ENCODE measurements around the gene PARP12. TPM values are rescaled to one million over a fixed set of nuclear protein-coding genes. Genes with fewer than 3 reads are reported as not detected.

PARP12 gene
- total and polyA plus RNA-seq, 2 of the 8 experiments (the other 6 are each of a cell fraction or from before 2014, with no cell fraction given) = 9.0 to 21.5 TPM

- no peak overlapping the region for H2BK12ac ChIP-seq (ENCODE audit: low read depth, low read length)
- FAIRE-seq (no peak), DNase-seq (ENCODE audit: low read depth in 1 of 2, low spot score in 2 of 2) (no peak)
- no peaks in the 10 kb centered on the region for H3K36me3 ChIP-seq (ENCODE audit: control insufficient read depth in 2 of 4, insufficient read depth in 4 of 4, low read length in 3 of 4)
- no peak overlapping the region for H3K27ac ChIP-seq (ENCODE audit: low read depth, low read length)
- H2BK120ac ChIP-seq (replicated peaks; ENCODE audit: low read depth, low read length) = no peak overlapping the region
- H2AFZ ChIP-seq (ENCODE audit: low read length) = no peak overlapping the region
- H3K18ac ChIP-seq (ENCODE audit: extremely low read depth, low read length) = no peak overlapping the region
- H3K79me2 ChIP-seq (ENCODE audit: control insufficient read depth in 1 of 2, insufficient read depth in 2 of 2, low read length in 2 of 2) = no peaks in the 10 kb centered on the region
- no peak overlapping the region for H2BK20ac ChIP-seq (ENCODE audit: low read length)
- no peak overlapping the region for H3K4me2 ChIP-seq (ENCODE audit: insufficient read depth in 1 of 2, low read depth in 2 of 2, low read length in 2 of 2)
- no peaks in the 10 kb centered on the region for H3K9me3 ChIP-seq (ENCODE audit: insufficient read depth in 2 of 2, low read depth in 1 of 2, low read length in 1 of 2)
- no peak overlapping the region for H3K56ac ChIP-seq (replicated peaks; ENCODE audit: insufficient read length, low read depth, low read length)
- no peak overlapping the region for H3K4ac ChIP-seq (replicated peaks; ENCODE audit: insufficient read length, low read depth, low read length)
- CTCF ChIA-PET (ENCODE audit: partially characterized antibody) = interaction anchor here (0.7 to 1.9 kb wide), 3 partner anchors 9 to 224 kb away, joined by 3 to 7 read pairs (median 6); no protein-coding TSS in a partner anchor
- peaks cover 0 to 2% (median 0%) of the 10 kb centered on the region in 4 experiments; a peak in 1 of 7 replicates for H3K27me3 ChIP-seq (replicated peaks in 1 of 4; ENCODE audit: control insufficient read depth in 3 of 4, extremely low read depth in 1 of 4, insufficient read depth in 3 of 4, low read length in 3 of 4)
- no peak overlapping the region for H4K91ac ChIP-seq (replicated peaks; ENCODE audit: insufficient read length, low read length)
- no peak overlapping the region for H2BK15ac ChIP-seq (ENCODE audit: low read length)
- H2BK5ac ChIP-seq (ENCODE audit: low read depth, low read length) = no peak overlapping the region
- no peak overlapping the region for H3K9ac ChIP-seq (replicated peaks in 1 of 4; ENCODE audit: extremely low read depth in 1 of 4, low read depth in 3 of 4, low read length in 3 of 4)
- no peaks in the 10 kb centered on the region for H3K79me1 ChIP-seq (ENCODE audit: low read depth, low read length)
- WGBS, 2 experiments (ENCODE audit: extremely low coverage in 1 of 2, insufficient coverage in 1 of 2, insufficient read length in 1 of 2, insufficient replicate concordance in 2 of 2, low coverage in 1 of 2, low lambda C conversion rate in 2 of 2, missing lambda C conversion rate in 1 of 2) = 87% methylated on average over 4 of the region's 4 CpGs; no CpG with 5 or more reads in 1 of the 2 experiments
- no peak overlapping the region for H4K8ac ChIP-seq (ENCODE audit: extremely low read depth, insufficient read depth, low read length)
- H2AK5ac ChIP-seq (ENCODE audit: low read depth, low read length) = no peak overlapping the region
- POLR2A ChIA-PET (ENCODE audit: partially characterized antibody) = no interaction called here
- no peak overlapping the region for H3K14ac ChIP-seq (ENCODE audit: insufficient read length)
- H3K4me3 ChIP-seq (ENCODE audit: extremely low read depth in 1 of 4, insufficient read depth in 2 of 4, low read depth in 3 of 4, low read length in 4 of 4) = no peak overlapping the region
- H4K20me1 ChIP-seq (replicated peaks in 1 of 2; ENCODE audit: control insufficient read depth in 1 of 2, insufficient read depth in 2 of 2, low read length in 2 of 2) = no peaks in the 10 kb centered on the region
- no peaks in the 10 kb centered on the region for H3K4me1 ChIP-seq (replicated peaks in 1 of 4; ENCODE audit: control insufficient read depth in 3 of 4, insufficient read depth in 4 of 4, low read length in 3 of 4)
- H3K23ac ChIP-seq (ENCODE audit: insufficient read length) = no peak overlapping the region
- no peak overlapping the region for H4K5ac ChIP-seq (ENCODE audit: insufficient read length, low read depth, low read length)
- H3K23me2 ChIP-seq (ENCODE audit: low read depth, low read length) = no peaks in the 10 kb centered on the region
- no peak for TF ChIP-seq SRF (IDR thresholded peaks at IDR 0.05; ENCODE audit: low read depth, low read length)
- TF ChIP-seq, protein P1, sequence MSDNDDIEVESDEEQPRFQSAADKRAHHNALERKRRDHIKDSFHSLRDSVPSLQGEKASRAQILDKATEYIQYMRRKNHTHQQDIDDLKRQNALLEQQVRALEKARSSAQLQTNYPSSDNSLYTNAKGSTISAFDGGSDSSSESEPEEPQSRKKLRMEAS (IDR thresholded peaks at IDR 0.05) = no peak
- TF ChIP-seq SP4 (IDR thresholded peaks at IDR 0.05; ENCODE audit: low read length) = no peak
- no peak for TF ChIP-seq ATF2 (IDR thresholded peaks at IDR 0.05; ENCODE audit: low read length)
- TF ChIP-seq RNF2 (IDR thresholded peaks at IDR 0.05; ENCODE audit: borderline replicate concordance, low read depth, low read length, missing control alignments, poor library complexity, severe bottlenecking) = no peak
- no peak for TF ChIP-seq CHD2 (IDR thresholded peaks at IDR 0.05; ENCODE audit: low read length)
These were observed 6.7 kb upstream of the PARP12 start for GRCh38 chr7:140069298-140069949.

All from H1 (cell line).